Panc1 (cell line): ENCODE results near the gene LPIN1.

ENCODE experiments used
- SIN3A ChIP-seq: IDR thresholded peaks from 2 replicates; pipeline ENCODE4 v1.6.1; 2012; ENCODE audit warnings: low read depth, mild to moderate bottlenecking, low read length, moderate library complexity, borderline replicate concordance; ENCODE audit not compliant: insufficient read depth
- TF ChIP-seq, protein P1 (sequence below): fragments of 450-650 bp; IDR thresholded peaks from 2 replicates; pipeline ENCODE4 v1.5.1; 2017; ENCODE audit warnings: mild to moderate bottlenecking
- TF ChIP-seq, protein P2 (sequence below), 2 experiments: IDR thresholded peaks; 2 replicates each; pipeline ENCODE4 v1.6.1; 2011 to 2012; ENCODE audit warnings: low read depth in 2 of 2, control low read depth in 1 of 2, low read length in 1 of 2, mild to moderate bottlenecking in 1 of 2, moderate library complexity in 1 of 2; ENCODE audit not compliant: insufficient read depth in 1 of 2

DNA sequence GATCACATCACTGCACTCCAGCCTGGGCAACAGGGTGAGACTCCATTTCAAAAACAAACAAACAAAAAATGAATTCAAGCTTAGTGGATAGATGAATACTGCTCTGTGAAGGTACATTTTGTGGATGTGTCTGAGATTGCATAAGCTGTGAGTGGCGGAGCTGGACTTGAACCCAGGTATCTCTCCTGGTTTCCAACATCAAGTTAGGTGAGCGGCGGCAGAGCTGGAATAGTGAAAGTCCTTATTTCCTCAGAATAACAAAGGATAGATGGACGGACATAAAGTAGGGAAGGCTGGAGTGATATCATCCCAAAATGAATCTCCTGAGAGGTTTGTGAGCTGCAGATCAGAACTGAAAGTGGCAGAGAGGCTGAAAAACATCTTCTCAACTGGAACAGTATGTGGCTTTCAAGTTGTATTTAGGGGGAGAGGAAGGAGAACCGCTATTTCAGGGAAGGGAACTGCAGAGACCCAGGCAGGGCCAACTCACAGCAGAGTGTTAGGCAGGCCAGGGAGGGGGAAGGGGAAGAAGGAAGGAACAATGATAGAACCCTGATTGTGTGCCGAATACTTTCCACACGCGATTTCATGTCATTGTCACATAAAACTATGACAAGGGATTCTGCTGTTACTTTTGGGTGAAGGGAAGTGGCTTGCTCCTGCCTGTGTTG lies 106.2 kb downstream of the LPIN1 start:
- TF ChIP-seq, protein P1, sequence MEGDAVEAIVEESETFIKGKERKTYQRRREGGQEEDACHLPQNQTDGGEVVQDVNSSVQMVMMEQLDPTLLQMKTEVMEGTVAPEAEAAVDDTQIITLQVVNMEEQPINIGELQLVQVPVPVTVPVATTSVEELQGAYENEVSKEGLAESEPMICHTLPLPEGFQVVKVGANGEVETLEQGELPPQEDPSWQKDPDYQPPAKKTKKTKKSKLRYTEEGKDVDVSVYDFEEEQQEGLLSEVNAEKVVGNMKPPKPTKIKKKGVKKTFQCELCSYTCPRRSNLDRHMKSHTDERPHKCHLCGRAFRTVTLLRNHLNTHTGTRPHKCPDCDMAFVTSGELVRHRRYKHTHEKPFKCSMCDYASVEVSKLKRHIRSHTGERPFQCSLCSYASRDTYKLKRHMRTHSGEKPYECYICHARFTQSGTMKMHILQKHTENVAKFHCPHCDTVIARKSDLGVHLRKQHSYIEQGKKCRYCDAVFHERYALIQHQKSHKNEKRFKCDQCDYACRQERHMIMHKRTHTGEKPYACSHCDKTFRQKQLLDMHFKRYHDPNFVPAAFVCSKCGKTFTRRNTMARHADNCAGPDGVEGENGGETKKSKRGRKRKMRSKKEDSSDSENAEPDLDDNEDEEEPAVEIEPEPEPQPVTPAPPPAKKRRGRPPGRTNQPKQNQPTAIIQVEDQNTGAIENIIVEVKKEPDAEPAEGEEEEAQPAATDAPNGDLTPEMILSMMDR, result no peak
- TF ChIP-seq, protein P2, sequence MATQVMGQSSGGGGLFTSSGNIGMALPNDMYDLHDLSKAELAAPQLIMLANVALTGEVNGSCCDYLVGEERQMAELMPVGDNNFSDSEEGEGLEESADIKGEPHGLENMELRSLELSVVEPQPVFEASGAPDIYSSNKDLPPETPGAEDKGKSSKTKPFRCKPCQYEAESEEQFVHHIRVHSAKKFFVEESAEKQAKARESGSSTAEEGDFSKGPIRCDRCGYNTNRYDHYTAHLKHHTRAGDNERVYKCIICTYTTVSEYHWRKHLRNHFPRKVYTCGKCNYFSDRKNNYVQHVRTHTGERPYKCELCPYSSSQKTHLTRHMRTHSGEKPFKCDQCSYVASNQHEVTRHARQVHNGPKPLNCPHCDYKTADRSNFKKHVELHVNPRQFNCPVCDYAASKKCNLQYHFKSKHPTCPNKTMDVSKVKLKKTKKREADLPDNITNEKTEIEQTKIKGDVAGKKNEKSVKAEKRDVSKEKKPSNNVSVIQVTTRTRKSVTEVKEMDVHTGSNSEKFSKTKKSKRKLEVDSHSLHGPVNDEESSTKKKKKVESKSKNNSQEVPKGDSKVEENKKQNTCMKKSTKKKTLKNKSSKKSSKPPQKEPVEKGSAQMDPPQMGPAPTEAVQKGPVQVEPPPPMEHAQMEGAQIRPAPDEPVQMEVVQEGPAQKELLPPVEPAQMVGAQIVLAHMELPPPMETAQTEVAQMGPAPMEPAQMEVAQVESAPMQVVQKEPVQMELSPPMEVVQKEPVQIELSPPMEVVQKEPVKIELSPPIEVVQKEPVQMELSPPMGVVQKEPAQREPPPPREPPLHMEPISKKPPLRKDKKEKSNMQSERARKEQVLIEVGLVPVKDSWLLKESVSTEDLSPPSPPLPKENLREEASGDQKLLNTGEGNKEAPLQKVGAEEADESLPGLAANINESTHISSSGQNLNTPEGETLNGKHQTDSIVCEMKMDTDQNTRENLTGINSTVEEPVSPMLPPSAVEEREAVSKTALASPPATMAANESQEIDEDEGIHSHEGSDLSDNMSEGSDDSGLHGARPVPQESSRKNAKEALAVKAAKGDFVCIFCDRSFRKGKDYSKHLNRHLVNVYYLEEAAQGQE (IDR thresholded peaks at IDR 0.05; ENCODE audit: insufficient read depth in 1 of 2, low read depth in 2 of 2, low read length in 1 of 2), result no peak
- TF ChIP-seq SIN3A, result no peak
